Pancreas (tissue), 10 donors: ENCODE measurements around the gene SMARCB1. TPM values are rescaled to one million over a fixed set of nuclear protein-coding genes. Genes with fewer than 3 reads are reported as not detected.

Source experiments
- ATAC-seq, 4 donors: fragments of 200-7000 bp; cut with Tn5 transposase; one replicate each; pipeline versions ENCODE4 v1.8.0 to v1.9.1; 2020; ENCODE audit warnings: mild to moderate bottlenecking in 4 of 4, moderate library complexity in 4 of 4
- DNase-seq, 6 donors: peaks; one replicate each; pipeline ENCODE4 v3.0.0-alpha.2; 2020
- FAIRE-seq: peaks from 2 replicates; lab custom pipeline; 2012; peaks lifted over from hg19 to GRCh38; lab: Jason Lieb, UNC
- H3K27ac ChIP-seq, 4 donors: fragments of 200-600 bp; sonication (generic); 1 replicate in 3 of 4; 2 replicates in 1 of 4; pipeline versions ENCODE4 v1.5.0 to v1.8.0; 2020
- H3K27me3 ChIP-seq, 4 donors: fragments of 200-600 bp; one replicate each; pipeline ENCODE4 v1.8.0; 2021
- H3K36me3 ChIP-seq, 3 donors: fragments of 200-600 bp; sonication (generic) in 1 of 3; one replicate each; pipeline versions ENCODE4 v1.5.0 to v1.8.0; 2020 to 2021
- H3K4me1 ChIP-seq, 3 donors: fragments of 200-600 bp; one replicate each; pipeline ENCODE4 v1.8.0; 2021
- H3K4me3 ChIP-seq, 4 donors: fragments of 200-600 bp; sonication (generic) in 2 of 4; one replicate each; pipeline versions ENCODE4 v1.5.0 to v1.8.0; 2020 to 2021
- H3K9me3 ChIP-seq, 4 donors: fragments of 200-600 bp; one replicate each; pipeline ENCODE4 v1.8.0; 2021
- WGBS, 2 donors: extraction: QIAGEN DNeasy Blood & Tissue Kit; methylation state at CpG; one replicate each; pipeline ENCODE4 v1.1.7; 2013; 5-methylcytosine and 5-hydroxymethylcytosine counted together
- intact Hi-C, 3 donors: fragments of 100-400 bp; cut with DNase I; formaldehyde crosslinking; loops; one replicate each; pipeline versions ENCODE4 v1.11.1 to v1.14.2; 2022
- polyA plus RNA-seq, 2 donors: library from polyadenylated mRNA; stranded (reverse); fragments of 200-250 nt; gene quantifications; one replicate each; pipeline ENCODE4 v1.2.3, GENCODE V29; 2013
- total RNA-seq, 6 donors: library from RNA; stranded (reverse); fragmentation: NEBNext Ultra II Directional in 4 of 6; extraction: Animal tissue kit (Norgen Biotek cat#: 25700) in 4 of 6; gene quantifications; one replicate each; pipeline versions ENCODE4 v1.2.1 to v1.2.4, GENCODE V29; 2021 to 2023
- TF ChIP-seq, protein P1 (sequence below), 4 donors: fragments of 200-600 bp; sonication (generic) in 3 of 4; IDR thresholded peaks; one replicate each; pipeline versions ENCODE4 v1.5.0 to v1.8.0; 2021; ENCODE audit warnings: antibody characterized with exemption in 4 of 4
- donor health status: healthy with polysubstance abuse.
- donor health status: DM: no; HTN: no; CAD: no; lungs with moderate emphysema.
- donor health status: DM: no; HTN: no; CAD: no.
- donor health status: control.
- donor health status: control.
- donor health status: Bipolar disorder and iron deficiency.
- donor health status: DM: yes; HTN: yes; CAD: no.
- donor health status: DM: no; HTN: no; CAD: no.
- donor health status: DM: no; HTN: no; CAD: no.
- donor health status: DM: yes; HTN: yes; CAD: no.

SMARCB1 gene
- total and polyA plus RNA-seq, 8 donors, result 25.2 to 37.1 (median 30.4) TPM

DNA sequence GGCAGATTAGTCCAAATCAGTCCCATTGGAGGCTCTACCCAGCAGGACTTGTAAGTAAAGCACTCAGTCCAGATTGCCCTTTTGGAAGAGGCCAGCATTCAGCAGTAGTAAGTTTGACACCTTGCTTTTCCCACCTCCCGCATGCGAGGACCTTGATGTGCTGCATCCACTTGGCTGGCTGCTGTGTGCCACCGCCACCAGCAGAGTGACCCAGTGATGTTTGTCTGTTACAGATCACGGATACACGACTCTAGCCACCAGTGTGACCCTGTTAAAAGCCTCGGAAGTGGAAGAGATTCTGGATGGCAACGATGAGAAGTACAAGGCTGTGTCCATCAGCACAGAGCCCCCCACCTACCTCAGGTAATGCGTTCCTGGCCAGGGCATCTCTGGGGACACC is 6.6 kb downstream of the SMARCB1 start:
- WGBS, 2 donors, result 80 to 81% methylated on average over 8 of the region's 8 CpGs

DNA sequence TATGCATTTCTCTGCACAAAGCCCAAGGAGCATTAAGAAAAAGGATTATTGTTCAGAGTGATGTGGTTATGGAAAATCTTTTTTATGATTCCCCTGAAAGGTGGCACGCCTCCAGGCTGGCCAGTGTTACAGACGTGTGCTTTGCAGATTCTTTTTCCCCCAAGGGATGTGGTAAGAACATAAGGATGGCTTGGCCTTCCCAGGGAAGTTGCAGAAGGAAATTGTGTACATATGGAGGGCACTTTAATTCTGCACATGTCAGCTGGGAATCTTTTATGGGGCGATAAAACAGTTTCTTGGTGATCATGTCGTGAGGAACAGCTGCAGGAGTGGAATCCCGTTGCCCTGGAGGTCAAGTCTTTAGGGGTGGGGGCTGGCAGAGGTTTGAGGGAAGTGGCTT is 9.7 kb downstream of the SMARCB1 start:
- FAIRE-seq (no peak), ATAC-seq (no peak), DNase-seq (no peak)
- TF ChIP-seq, protein P1, sequence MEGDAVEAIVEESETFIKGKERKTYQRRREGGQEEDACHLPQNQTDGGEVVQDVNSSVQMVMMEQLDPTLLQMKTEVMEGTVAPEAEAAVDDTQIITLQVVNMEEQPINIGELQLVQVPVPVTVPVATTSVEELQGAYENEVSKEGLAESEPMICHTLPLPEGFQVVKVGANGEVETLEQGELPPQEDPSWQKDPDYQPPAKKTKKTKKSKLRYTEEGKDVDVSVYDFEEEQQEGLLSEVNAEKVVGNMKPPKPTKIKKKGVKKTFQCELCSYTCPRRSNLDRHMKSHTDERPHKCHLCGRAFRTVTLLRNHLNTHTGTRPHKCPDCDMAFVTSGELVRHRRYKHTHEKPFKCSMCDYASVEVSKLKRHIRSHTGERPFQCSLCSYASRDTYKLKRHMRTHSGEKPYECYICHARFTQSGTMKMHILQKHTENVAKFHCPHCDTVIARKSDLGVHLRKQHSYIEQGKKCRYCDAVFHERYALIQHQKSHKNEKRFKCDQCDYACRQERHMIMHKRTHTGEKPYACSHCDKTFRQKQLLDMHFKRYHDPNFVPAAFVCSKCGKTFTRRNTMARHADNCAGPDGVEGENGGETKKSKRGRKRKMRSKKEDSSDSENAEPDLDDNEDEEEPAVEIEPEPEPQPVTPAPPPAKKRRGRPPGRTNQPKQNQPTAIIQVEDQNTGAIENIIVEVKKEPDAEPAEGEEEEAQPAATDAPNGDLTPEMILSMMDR (IDR thresholded peaks at IDR 0.05), result no peak
- H3K9me3 ChIP-seq, result no peaks in the 10 kb centered on the region
- intact Hi-C loops, result no loop called here
- H3K4me3 ChIP-seq, result no peak overlapping the region
- no peaks in the 10 kb centered on the region for H3K4me1 ChIP-seq
- H3K27me3 ChIP-seq, result no peaks in the 10 kb centered on the region
- H3K27ac ChIP-seq, result no peak overlapping the region
- whole genome bisulfite sequencing, 2 donors, result 86 to 87% methylated on average over 5 of the region's 5 CpGs
- peaks cover 0 to 67% (median 24%) of the 10 kb centered on the region in 3 donors for H3K36me3 ChIP-seq

More for the DNA sequence above, 6.6 kb downstream of the SMARCB1 start:
- Histone ChIP-seq H3K4me3 (no peak overlapping the region), H3K9me3 (no peaks in the 10 kb centered on the region), H3K4me1 (peaks cover 6 to 14% (median 8%) of the 10 kb centered on the region in 3 donors), H3K27me3 (no peaks in the 10 kb centered on the region), H3K36me3 (peaks cover 0 to 47% (median 12%) of the 10 kb centered on the region in 3 donors), H3K27ac (no peak overlapping the region)
- intact Hi-C loops, result no loop called here
- ATAC-seq, result no peak
- DNase-seq, result peak in 1 of 6 donors; percentile 22
- FAIRE-seq, result no peak
- TF ChIP-seq, protein P1 (IDR thresholded peaks at IDR 0.05), result no peak

DNA sequence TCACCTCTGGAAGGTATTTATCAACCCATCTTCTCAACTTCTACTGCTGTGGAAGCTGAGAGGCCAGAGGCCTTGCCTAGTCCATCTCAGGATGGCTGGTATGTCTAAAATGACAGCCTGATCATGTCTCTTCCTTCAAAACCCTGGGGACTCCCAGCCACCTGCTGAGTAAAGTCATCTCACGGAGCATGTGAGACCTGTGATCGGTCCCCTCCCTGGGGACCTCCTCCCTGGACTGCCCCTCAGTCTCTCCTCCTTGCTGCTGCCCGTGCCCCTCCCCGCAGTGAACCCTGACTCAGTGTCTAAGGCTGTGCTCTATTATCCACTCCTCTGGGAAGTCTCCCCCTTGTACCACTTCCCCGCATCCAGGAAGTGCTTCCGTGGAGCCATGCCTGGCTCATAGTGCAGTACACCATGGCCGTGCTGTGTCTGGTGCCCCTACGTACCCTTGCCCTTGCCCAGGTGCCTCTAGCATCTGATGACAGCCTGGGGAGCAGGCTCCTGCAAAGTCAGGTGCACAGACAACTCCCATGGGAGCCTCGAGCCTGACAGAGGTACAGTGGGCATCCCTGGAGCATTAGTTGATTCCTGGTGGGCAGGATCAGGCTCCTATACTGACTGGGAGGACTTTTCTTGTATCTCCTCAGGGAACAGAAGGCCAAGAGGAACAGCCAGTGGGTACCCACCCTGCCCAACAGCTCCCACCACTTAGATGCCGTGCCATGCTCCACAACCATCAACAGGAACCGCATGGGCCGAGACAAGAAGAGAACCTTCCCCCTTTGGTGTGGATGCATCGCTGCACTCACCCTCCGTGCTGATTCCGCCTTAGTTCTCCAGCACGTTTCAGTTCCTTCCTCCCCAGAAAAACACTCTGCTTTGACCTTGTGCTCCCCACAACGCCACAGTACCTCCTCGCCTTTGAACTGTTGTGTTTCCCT is 13.8 kb downstream of the SMARCB1 start:
- FAIRE-seq, result no peak
- ATAC-seq, result no peak
- H3K27ac ChIP-seq, result no peak overlapping the region
- no peaks in the 10 kb centered on the region for H3K9me3 ChIP-seq
- H3K36me3 ChIP-seq, result peaks cover 0 to 70% (median 26%) of the 10 kb centered on the region in 3 donors
- DNase-seq, result no peak
- H3K4me1 ChIP-seq, result no peaks in the 10 kb centered on the region
- no peak overlapping the region for H3K4me3 ChIP-seq
- TF ChIP-seq, protein P1 (IDR thresholded peaks at IDR 0.05), result no peak
- no peaks in the 10 kb centered on the region for H3K27me3 ChIP-seq
- intact Hi-C loops, result no loop called here
- 94 to 97% methylated on average over 18 of the region's 18 CpGs for WGBS, 2 donors

DNA sequence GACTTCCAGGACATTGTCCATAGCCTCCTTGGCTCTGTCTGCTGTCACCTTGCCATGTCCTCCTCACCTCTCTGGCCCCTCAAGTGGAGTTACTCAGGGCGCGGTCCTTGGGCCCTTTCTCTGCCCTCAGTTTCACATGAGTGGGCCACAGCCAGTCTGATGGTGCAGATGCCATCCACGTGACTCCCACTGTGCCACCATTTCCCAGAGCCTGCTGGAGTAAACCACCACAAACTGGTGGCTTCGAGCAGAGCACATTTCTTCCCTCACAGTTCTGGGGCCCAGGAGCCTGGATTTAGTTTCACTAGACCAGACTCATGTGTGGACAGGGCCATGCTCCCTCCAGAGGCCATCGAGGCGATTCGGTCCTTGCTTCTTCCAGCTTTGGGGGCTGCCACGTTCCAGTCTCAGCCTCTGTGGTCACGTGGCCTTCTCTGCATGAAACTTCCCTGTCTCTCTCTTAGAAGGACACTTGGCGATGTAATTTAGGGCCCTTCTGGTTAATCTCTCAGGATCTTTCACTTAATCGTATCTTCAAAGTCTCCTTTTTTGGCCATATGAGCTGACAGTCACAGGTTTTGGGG is 14.6 kb downstream of the SMARCB1 start:
- no peak for FAIRE-seq
- no peaks in the 10 kb centered on the region for H3K27me3 ChIP-seq
- TF ChIP-seq, protein P1 (IDR thresholded peaks at IDR 0.05), result no peak
- ATAC-seq, result no peak
- no peaks in the 10 kb centered on the region for H3K9me3 ChIP-seq
- intact Hi-C loops, result no loop called here
- no peak for DNase-seq
- peaks cover 0 to 63% (median 26%) of the 10 kb centered on the region in 3 donors for H3K36me3 ChIP-seq
- H3K27ac ChIP-seq, result no peak overlapping the region
- 87 to 89% methylated on average over 11 of the region's 11 CpGs for WGBS, 2 donors
- no peak overlapping the region for H3K4me3 ChIP-seq
- H3K4me1 ChIP-seq, result no peaks in the 10 kb centered on the region
